Ishikawa (cell line): ENCODE results near the gene B3GALT5.

Experiments
- CEBPB ChIP-seq: IDR thresholded peaks from 2 replicates; pipeline ENCODE4 v1.6.1; 2012
- CREB1 ChIP-seq: IDR thresholded peaks from 2 replicates; pipeline ENCODE4 v1.6.1; 2012; ENCODE audit warnings: low read depth
- EGR1 ChIP-seq: IDR thresholded peaks from 2 replicates; pipeline ENCODE4 v1.6.1; 2012
- EP300 ChIP-seq: IDR thresholded peaks from 2 replicates; pipeline ENCODE4 v1.6.1; 2012; ENCODE audit warnings: borderline replicate concordance
- FOXM1 ChIP-seq: IDR thresholded peaks from 2 replicates; pipeline ENCODE4 v1.6.1; 2012; ENCODE audit warnings: low read depth, borderline replicate concordance
- MAX ChIP-seq: IDR thresholded peaks from 2 replicates; pipeline ENCODE4 v1.6.1; 2012
- NFIC ChIP-seq: IDR thresholded peaks from 2 replicates; pipeline ENCODE4 v1.6.1; 2012
- RAD21 ChIP-seq: IDR thresholded peaks from 2 replicates; pipeline ENCODE4 v1.6.1; 2012; ENCODE audit warnings: low read depth
- REST ChIP-seq: IDR thresholded peaks from 2 replicates; pipeline ENCODE4 v1.6.1; 2012; ENCODE audit warnings: low read depth, mild to moderate bottlenecking
- TAF1 ChIP-seq: IDR thresholded peaks from 2 replicates; pipeline ENCODE4 v1.6.1; 2012; ENCODE audit warnings: low read depth, mild to moderate bottlenecking
- TCF12 ChIP-seq: IDR thresholded peaks from 2 replicates; pipeline ENCODE4 v1.6.1; 2012; ENCODE audit warnings: low read depth
- TEAD4 ChIP-seq: IDR thresholded peaks from 2 replicates; pipeline ENCODE4 v1.6.1; 2012
- USF1 ChIP-seq: IDR thresholded peaks from 2 replicates; pipeline ENCODE4 v1.6.1; 2012
- YY1 ChIP-seq: IDR thresholded peaks from 2 replicates; pipeline ENCODE4 v1.6.1; 2012; ENCODE audit warnings: low read depth
- ZBTB7A ChIP-seq: IDR thresholded peaks from 2 replicates; pipeline ENCODE4 v1.6.1; 2012; ENCODE audit warnings: low read depth

Gene B3GALT5

GRCh38 chr21:39637197-39637970 lies 24.6 kb downstream of the B3GALT5 start:
- TF ChIP-seq USF1 (no peak), REST (no peak), RAD21 (no peak), MAX (no peak), FOXM1 (no peak), EGR1 (no peak), CREB1 (no peak), ZBTB7A (no peak)

GRCh38 chr21:39637971-39638240 lies 25.2 kb downstream of the B3GALT5 start:
- TF ChIP-seq TAF1 (no peak), CREB1 (no peak), MAX (no peak), YY1 (no peak)

GRCh38 chr21:39638281-39638680 lies 25.5 kb downstream of the B3GALT5 start:
- TF ChIP-seq FOXM1 (no peak), TCF12 (no peak), CREB1 (no peak), CEBPB (no peak), TAF1 (no peak), YY1 (no peak), NFIC (no peak), ZBTB7A (no peak), USF1 (no peak), RAD21 (no peak), REST (no peak), MAX (no peak), EGR1 (no peak), EP300 (no peak), TEAD4 (no peak)

GRCh38 chr21:39640754-39641153 lies 28.0 kb downstream of the B3GALT5 start:
- TF ChIP-seq USF1 (no peak), EGR1 (no peak), NFIC (no peak), CEBPB (no peak), TEAD4 (no peak), FOXM1 (no peak), CREB1 (no peak), TAF1 (no peak), RAD21 (no peak), ZBTB7A (no peak), REST (no peak), YY1 (no peak), TCF12 (no peak), EP300 (no peak), MAX (no peak)
